Liver (tissue), 9 donors: ENCODE measurements around the gene HRH3. TPM values are rescaled to one million over a fixed set of nuclear protein-coding genes. Genes with fewer than 3 reads are reported as not detected.

ENCODE experiments used
- DNase-seq: peaks from one replicate; pipeline ENCODE4 v3.0.0-alpha.2; 2017; ENCODE audit warnings: low spot score
- H3K27ac ChIP-seq, 2 donors: one replicate each; pipeline ENCODE4 v1.7.0; 2013; ENCODE audit warnings: inconsistent platforms in 2 of 2, low read length in 2 of 2, control low read depth in 1 of 2, low read depth in 1 of 2, mild to moderate bottlenecking in 1 of 2
- H3K27me3 ChIP-seq, 4 donors: one replicate each; pipeline versions ENCODE4 v1.6.1 to v1.7.0; 2013; ENCODE audit warnings: low read length in 3 of 4, inconsistent platforms in 1 of 4, mild to moderate bottlenecking in 1 of 4, moderate library complexity in 1 of 4; ENCODE audit not compliant: control insufficient read depth in 4 of 4, insufficient read depth in 4 of 4
- H3K36me3 ChIP-seq, 4 donors: one replicate each; pipeline versions ENCODE4 v1.6.1 to v1.7.0; 2013; ENCODE audit warnings: low read length in 3 of 4, mild to moderate bottlenecking in 3 of 4, low read depth in 1 of 4, moderate library complexity in 1 of 4; ENCODE audit not compliant: control insufficient read depth in 4 of 4, insufficient read depth in 3 of 4
- H3K4me1 ChIP-seq, 4 donors: one replicate each; pipeline versions ENCODE4 v1.6.1 to v1.7.0; 2013; ENCODE audit warnings: low read length in 3 of 4, mild to moderate bottlenecking in 3 of 4, moderate library complexity in 1 of 4; ENCODE audit not compliant: control insufficient read depth in 4 of 4, insufficient read depth in 4 of 4
- H3K4me3 ChIP-seq, 3 donors: one replicate each; pipeline versions ENCODE4 v1.6.1 to v1.7.0; 2013; ENCODE audit warnings: low read length in 3 of 3, control low read depth in 1 of 3, low read depth in 1 of 3, mild to moderate bottlenecking in 1 of 3
- H3K9ac ChIP-seq, 2 donors: one replicate each; pipeline ENCODE4 v1.7.0; 2013; ENCODE audit warnings: low read length in 2 of 2, mild to moderate bottlenecking in 2 of 2, moderate library complexity in 2 of 2, control low read depth in 1 of 2, low read depth in 1 of 2
- H3K9me3 ChIP-seq, 4 donors: one replicate each; pipeline versions ENCODE4 v1.6.1 to v1.7.0; 2013; ENCODE audit warnings: low read length in 3 of 4; ENCODE audit not compliant: control insufficient read depth in 4 of 4
- ATF3 ChIP-seq: IDR thresholded peaks from 2 replicates; pipeline ENCODE4 v1.6.1; 2016; ENCODE audit warnings: antibody characterized with exemption
- CTCF ChIP-seq: fragments of 150-350 bp; IDR thresholded peaks from 2 replicates; pipeline ENCODE4 v1.5.1; 2017; ENCODE audit warnings: improper control_type of control experiment, low read depth, low read length; ENCODE audit not compliant: missing input control
- EGR1 ChIP-seq, 2 donors: IDR thresholded peaks; 2 replicates each; pipeline ENCODE4 v1.6.1; 2016 to 2018; ENCODE audit warnings: antibody characterized with exemption in 2 of 2, low read depth in 2 of 2
- FOXA1 ChIP-seq: IDR thresholded peaks from 2 replicates; pipeline ENCODE4 v1.6.1; 2016; ENCODE audit warnings: antibody characterized with exemption
- FOXA2 ChIP-seq: IDR thresholded peaks from 2 replicates; pipeline ENCODE4 v1.6.1; 2016; ENCODE audit warnings: antibody characterized with exemption
- GABPA ChIP-seq, 2 donors: IDR thresholded peaks in 1 of 2; conservative IDR thresholded peaks in 1 of 2; 2 replicates each; pipeline ENCODE4 v1.6.1; 2016; ENCODE audit warnings: antibody characterized with exemption in 2 of 2, mild to moderate bottlenecking in 1 of 2, moderate library complexity in 1 of 2
- HNF4A ChIP-seq, 2 donors: conservative IDR thresholded peaks; 2 replicates each; pipeline ENCODE4 v1.6.1; 2016; ENCODE audit warnings: antibody characterized with exemption in 2 of 2, mild to moderate bottlenecking in 2 of 2
- JUND ChIP-seq, 2 donors: IDR thresholded peaks; 2 replicates each; pipeline ENCODE4 v1.6.1; 2016; ENCODE audit warnings: antibody characterized with exemption in 2 of 2
- MAX ChIP-seq: IDR thresholded peaks from 2 replicates; pipeline ENCODE4 v1.6.1; 2016; ENCODE audit warnings: antibody characterized with exemption
- REST ChIP-seq: IDR thresholded peaks from 2 replicates; pipeline ENCODE4 v1.6.1; 2016; ENCODE audit warnings: antibody characterized with exemption, mild to moderate bottlenecking
- RXRA ChIP-seq, 2 donors: IDR thresholded peaks; 2 replicates each; pipeline ENCODE4 v1.6.1; 2017 to 2018; ENCODE audit warnings: antibody characterized with exemption in 2 of 2, mild to moderate bottlenecking in 1 of 2
- SP1 ChIP-seq: IDR thresholded peaks from 2 replicates; pipeline ENCODE4 v1.6.1; 2018; ENCODE audit warnings: antibody characterized with exemption, mild to moderate bottlenecking
- TAF1 ChIP-seq: conservative IDR thresholded peaks from 2 replicates; pipeline ENCODE4 v1.6.1; 2016; ENCODE audit warnings: antibody characterized with exemption, mild to moderate bottlenecking
- ZBTB33 ChIP-seq: IDR thresholded peaks from 2 replicates; pipeline ENCODE4 v1.6.1; 2016; ENCODE audit warnings: antibody characterized with exemption
- WGBS: extraction: QIAGEN DNeasy Blood & Tissue Kit; methylation state at CpG from one replicate; pipeline ENCODE4 v1.1.7; 2013; 5-methylcytosine and 5-hydroxymethylcytosine counted together
- polyA plus RNA-seq, 2 donors: library from polyadenylated mRNA; stranded (reverse) in 1 of 2; unstranded in 1 of 2; fragments of 200-250 nt in 1 of 2; fragments of >200 nt in 1 of 2; fragmentation: Nextera tagmentation in 1 of 2; extraction: Ambion mirVana in 1 of 2; gene quantifications; one replicate each; pipeline versions ENCODE4 v1.2.1 to v1.2.3, GENCODE V29; 2013 to 2015
- total RNA-seq, 2 donors: library from RNA; depleted of rRNA; stranded (reverse); fragments of >200 nt; gene quantifications; one replicate each; pipeline ENCODE4 v1.2.3, GENCODE V29; 2014
- donor health status: healthy.
- donor health status: healthy.
- donor health status: healthy.
- donor health status: healthy.
- donor health status: healthy.

Gene HRH3
- total and polyA plus RNA-seq, 4 donors: not detected

GRCh38 chr20:62225820-62226635 is 6.0 kb upstream of the HRH3 start:
- H3K9me3 ChIP-seq: no peaks in the 10 kb centered on the region
- WGBS: 82% methylated on average over 17 of the region's 17 CpGs
- no peak overlapping the region for H3K9ac ChIP-seq
- no peak overlapping the region for H3K4me3 ChIP-seq
- peaks cover 0 to 3% (median 0%) of the 10 kb centered on the region in 4 donors for H3K4me1 ChIP-seq
- peaks cover 0 to 4% (median 1%) of the 10 kb centered on the region in 4 donors for H3K27me3 ChIP-seq
- DNase-seq: no peak
- no peak for TF ChIP-seq HNF4A (conservative IDR thresholded peaks at IDR 0.05)
- H3K36me3 ChIP-seq: no peaks in the 10 kb centered on the region
- no peak overlapping the region for H3K27ac ChIP-seq

- Histone ChIP-seq H3K4me3 (no peak overlapping the region), H3K9ac (no peak overlapping the region), H3K4me1 (peaks cover 0 to 11% (median 5%) of the 10 kb centered on the region in 4 donors), H3K36me3 (no peaks in the 10 kb centered on the region), H3K27me3 (peaks cover 0 to 6% (median 4%) of the 10 kb centered on the region in 4 donors), H3K27ac (no peak overlapping the region), H3K9me3 (no peaks in the 10 kb centered on the region)
- WGBS: 87% methylated on average over 13 of the region's 13 CpGs
- TF ChIP-seq ZBTB33: no peak
- no peak for TF ChIP-seq FOXA1
- no peak for TF ChIP-seq FOXA2
- TF ChIP-seq CTCF: no peak
- no peak for DNase-seq
These were observed 4.9 kb upstream of the HRH3 start for GRCh38 chr20:62225026-62225425.

GRCh38 chr20:62224113-62224855 is 4.2 kb upstream of the HRH3 start:
- peaks cover 0 to 6% (median 4%) of the 10 kb centered on the region in 4 donors for H3K27me3 ChIP-seq
- peaks cover 3 to 19% (median 12%) of the 10 kb centered on the region in 4 donors for H3K4me1 ChIP-seq
- 58% methylated on average over 21 of the region's 21 CpGs for WGBS
- H3K9me3 ChIP-seq: no peaks in the 10 kb centered on the region
- no peak overlapping the region for H3K4me3 ChIP-seq
- no peak overlapping the region for H3K9ac ChIP-seq
- H3K27ac ChIP-seq: no peak overlapping the region
- H3K36me3 ChIP-seq: no peaks in the 10 kb centered on the region
- DNase-seq: no peak
- TF ChIP-seq EGR1 (IDR thresholded peaks at IDR 0.05; ENCODE audit: low read depth in 2 of 2) (no peak), ATF3 (no peak), TAF1 (no peak), FOXA1 (no peak), ZBTB33 (no peak), SP1 (no peak), HNF4A (conservative IDR thresholded peaks at IDR 0.05) (no peak), REST (no peak), MAX (no peak), GABPA (IDR thresholded peaks at IDR 0.05 in 1 of 2, conservative IDR thresholded peaks at IDR 0.05 in 1 of 2) (no peak), RXRA (IDR thresholded peaks at IDR 0.05) (no peak), JUND (IDR thresholded peaks at IDR 0.05) (no peak)
